ENCODE data around the gene NHSL1.

Gene NHSL1

DNA sequence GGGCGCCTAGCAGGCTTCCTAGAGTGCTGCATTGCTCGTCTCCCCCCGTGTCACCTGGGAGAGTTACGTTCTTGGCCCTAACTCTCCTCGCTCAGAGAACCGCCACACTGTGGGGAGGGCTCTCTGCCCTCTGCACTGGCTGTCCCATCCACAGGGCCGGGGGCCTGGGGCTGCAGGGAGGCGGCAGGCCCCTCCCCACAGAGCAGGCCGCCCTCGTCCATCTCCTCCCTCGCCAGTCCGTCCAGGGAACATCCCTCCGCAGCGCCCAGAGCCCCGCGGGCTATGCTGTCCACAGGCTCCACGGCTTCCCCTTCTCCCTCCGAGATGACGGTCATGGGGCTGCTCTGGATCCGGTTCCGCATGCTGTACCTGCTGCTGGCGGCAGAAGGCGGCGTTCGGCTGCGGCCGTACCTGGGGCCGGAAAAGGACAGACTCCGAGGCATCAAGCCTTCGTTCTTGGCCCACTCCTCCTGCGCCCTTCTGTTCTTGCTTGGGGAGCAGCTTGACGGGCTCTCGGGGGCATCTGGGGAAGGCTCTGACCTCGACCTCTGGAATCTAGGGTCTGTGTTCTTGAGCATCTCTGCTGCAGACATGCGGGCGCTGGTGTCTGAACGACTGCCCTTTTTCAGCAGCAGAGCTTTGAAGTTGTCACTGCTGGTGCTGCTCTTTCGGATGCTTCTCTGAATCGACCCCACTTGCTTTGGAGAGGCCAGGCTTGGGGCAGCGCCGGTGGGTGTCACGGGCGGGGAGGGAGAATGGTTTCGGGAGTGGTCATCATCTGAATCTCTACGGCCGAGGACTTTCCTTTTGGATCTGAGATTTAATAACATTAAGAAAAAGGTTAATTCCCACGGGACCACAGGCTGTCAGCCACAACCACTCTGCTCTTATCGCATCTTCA is 75.0 kb downstream of the NHSL1 start:
- no peak for DNase-seq

DNA sequence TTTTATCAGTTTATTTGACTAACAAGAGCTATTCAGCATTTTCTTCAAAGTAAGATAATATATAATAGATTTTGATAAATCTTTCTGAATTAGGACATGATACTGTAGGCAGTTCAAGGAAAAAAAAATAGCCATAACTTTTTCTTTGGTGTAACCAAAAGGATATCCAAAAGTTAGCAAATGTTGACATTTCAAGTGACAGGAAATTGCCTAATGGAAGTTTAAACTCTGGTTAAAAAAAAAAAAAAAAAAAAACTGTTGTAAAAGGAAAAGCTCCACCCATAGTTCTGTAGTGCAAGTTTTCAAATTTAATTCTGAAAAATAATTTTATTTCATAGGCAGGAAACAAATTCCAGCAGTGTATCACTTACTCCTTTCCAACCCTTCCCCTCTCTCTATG is 76.4 kb downstream of the NHSL1 start:
- DNase-seq: no peak

DNA sequence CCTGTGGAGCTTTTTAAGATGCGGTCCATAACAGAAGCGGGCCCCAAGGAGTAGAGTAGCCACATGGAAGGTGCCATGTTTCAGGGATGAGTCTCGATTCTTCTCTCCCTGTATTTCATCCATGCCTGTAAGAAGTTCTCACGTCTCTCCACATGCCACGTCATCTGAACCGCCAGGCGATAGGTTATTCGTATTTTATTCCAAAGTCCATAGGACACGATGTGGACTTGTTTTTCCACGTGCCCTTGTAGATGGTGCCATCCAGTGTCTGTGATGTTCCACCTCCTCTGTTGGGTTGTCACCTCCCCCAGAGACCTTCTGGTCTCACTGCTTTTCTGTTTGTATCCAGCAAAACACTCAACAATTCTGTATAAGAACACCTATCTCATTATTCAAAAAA is 77.7 kb downstream of the NHSL1 start:
- DNase-seq: no peak

DNA sequence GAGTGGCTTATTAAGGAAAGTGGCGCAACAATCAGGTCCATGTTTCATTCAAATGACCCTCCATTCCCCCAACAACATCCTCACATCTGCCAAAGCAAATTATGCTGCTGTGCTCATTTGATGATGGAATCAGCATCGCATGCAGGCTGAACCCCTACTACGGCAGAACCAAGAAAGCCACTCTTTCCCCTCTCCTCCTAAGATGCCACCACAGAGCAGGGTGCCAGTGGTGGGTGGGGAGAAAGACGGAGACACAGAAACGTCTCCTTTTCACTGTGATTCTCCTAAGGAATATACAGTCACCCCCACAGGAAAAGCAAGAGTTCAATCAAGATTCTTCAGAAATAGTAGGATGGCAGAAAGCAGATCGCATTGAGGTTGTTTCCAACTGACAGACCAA is 78.2 kb downstream of the NHSL1 start:
- no peak for DNase-seq

DNA sequence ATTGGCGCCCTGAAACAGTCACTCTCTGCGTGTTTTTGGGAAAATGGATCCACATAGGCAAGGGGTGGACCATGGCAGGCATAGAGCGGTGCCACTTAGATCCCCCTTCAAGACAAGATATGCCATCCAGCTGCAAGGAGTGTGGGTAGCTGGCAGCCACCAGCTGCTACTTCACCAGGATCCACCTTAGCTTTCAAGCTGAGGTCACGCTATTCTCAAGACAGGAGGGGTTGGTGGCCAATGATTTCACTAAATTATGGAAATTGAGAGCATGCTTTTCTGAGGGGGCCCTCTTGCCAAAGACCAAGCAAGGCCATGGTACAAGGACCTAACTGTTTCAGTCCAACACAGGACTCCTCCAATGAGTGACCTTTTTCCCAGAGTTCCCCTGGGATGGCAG is 78.9 kb downstream of the NHSL1 start:
- DNase-seq: no peak

DNA sequence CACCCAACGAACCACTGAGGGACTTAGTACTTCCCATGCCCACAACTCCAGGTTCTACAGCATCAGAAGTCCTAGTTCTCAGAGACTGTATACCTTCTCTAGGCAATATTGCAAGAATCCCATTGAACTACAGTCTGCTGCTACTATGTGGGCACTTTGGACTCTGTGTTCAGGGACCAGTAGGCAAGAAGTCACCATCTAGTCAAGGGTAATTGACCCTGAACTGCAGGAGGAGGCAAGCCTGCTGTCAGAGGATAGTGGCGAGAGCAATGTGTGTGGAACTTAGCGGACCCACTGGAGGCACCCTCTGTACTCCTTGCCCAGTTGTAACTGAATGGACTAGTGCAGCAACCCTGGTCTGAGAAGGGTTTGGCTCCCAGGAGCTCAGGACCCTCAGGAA is 79.5 kb downstream of the NHSL1 start:
- DNase-seq: no peak

DNA sequence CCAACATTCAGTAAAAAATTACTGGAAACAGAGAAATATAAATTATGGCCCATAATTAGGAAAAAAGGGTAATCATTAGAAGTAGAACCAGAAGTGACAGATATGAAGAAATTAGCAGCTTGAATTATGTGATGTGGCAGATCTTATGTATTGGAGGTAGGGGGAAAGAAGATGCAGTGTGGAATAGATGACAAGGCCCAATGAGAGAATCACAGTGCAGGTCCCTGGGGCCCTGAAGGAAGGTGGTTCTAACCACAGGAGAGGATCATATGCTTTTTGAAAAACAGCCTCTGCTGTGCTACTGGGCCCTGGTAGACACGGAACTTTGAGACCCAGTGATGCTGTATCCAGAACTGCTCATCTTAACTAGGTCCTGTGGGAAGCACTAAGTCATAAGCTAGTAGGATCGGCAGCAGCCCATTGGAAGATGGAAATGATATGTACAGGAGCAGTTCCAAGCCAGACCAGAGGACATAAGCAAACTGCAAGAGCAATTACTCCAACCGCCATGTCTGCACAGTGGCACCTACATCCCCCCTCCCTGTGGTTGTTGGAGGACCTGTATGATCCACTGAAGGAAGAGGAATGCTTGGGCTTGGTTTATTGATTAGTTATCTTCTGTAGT is 81.1 kb downstream of the NHSL1 start:
- DNase-seq: no peak

DNA sequence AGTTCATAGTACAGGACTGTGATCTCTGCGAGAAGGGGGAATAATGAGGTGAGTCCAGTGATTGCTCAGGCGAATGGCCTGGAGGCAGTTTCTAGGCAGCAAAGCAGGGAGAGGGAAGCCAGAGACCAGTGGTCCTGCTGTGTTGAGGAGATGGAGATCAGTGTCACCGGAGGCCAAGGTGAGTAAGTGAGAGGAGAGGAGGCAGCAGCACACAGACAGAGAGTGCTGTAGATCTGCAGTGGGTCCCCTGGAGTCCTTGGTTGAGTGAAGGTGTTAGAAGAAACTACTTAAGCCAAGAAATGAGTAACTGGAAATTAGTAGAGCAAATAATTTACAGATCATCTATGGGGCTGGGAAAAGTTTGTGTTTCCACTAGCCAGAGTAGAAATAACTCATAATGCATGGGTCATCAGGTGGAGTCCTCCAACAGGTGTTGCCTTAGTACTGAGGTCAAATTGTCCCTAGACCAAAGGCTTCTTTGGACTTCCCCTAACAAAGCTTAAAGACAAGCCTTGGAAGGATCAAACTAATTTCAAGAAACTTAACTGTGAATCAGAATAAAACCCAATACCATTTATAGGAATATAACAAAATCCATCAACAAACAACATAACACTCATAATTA is 81.7 kb downstream of the NHSL1 start:
- DNase-seq: no peak

DNA sequence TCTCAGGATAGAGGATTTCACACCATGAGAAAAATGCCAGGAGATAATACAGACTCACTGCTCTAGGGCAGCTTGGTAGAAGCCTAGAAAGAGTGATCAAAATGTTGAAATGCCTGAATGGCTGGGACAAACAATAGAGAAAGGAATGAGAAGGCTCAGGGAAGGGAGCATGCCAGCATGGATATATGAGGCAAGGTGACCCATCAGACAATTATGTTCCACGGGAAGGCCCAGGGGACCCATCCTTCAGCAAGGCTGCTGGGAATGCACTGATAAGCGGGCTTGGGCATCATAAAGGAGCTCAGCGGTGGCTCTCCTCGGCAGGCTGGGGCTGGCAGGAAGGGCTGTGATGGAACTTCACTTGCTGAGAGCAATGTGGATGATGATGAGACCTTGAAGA is 83.1 kb downstream of the NHSL1 start:
- DNase-seq: no peak

DNA sequence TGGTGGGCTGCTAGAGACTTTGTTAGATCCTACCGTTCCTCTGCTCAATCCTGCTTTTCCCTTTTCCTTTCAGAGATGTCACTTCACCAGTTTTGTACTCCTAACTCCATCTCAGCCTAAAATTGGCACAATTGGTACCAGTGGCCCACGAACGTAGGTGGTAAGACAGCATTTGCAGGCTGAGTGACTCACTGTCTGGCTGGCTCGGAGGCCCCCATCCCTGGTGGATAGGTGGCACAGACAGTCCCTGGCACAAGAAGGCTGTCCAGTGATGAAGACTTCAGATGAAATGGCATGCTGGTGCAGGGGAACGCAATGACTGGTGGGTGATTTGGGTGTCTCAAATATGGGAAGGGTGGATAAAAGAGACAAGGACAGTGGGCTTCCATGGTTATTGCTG is 84.2 kb downstream of the NHSL1 start:
- DNase-seq: no peak

DNA sequence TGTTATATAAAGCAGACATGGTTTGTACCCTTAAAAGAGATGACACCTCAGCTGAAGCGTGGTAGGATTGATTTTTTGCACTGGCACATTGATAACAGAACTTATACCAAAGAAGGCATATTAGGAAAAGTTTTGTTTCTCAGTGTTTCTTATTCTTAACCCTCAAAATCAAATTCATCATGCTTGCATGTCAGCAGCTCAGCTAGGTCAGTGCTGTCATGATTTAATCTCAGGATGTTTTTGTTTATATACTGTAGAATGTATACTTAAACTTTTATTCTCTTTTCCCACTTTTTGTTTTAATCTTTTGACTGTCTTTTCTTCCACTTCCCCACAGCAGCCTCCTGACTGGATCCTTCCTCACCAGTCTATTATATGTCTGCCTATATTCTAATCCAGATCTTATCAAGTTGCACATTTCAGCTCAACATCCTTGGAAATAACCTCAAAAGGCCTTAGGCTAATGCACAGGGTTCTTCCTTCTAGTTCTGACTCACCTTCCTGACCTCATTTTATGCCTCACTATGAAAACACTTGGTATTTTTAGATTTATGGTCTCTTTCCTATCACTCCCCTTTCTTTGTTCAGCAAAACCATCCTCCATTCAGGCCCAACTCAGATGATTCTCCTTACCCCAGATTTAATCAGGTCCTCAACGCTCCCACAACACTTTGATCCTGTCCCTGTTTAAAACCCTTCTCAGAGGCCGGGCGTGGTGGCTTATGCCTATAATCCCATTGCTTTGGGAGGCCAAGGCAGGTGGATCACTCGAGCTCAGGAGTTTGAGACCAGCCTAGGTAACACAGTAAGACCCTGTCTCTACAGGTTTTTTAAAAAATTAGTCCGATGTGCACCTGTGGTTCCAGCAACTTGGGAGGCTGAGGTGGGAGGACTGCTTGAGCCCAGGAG is 88.1 kb downstream of the NHSL1 start:
- no peak for DNase-seq

DNA sequence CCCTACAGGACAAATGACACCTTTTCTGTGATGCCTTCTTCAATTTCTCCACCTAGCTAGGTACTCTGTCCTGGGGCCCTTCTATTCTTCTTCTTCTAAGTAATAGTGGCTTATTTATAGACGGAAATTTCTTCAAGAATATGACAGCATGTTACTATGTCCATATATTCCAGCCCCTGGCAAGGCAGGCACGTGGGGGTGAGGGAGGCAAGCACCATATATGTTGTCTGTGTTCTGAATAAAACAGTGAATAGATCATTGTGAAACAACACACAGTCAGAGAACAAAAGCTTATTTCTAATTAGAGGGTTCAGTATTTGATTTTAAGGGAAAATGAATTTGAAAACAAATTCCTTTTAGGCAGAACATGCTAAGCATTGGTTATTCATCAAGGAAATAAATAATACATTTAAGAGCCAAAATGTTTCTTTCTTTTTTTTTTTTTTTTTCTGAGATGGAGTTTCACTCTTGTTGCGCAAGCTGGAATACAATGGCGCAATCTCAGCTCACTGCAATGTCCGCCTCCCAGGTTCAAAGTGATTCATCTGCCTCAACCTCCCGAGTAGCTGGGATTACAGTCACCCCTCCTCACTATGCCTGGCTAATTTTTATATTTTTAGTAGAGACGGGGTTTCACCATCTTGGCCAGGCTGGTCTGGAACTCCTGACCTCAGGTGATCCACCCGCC is 89.1 kb downstream of the NHSL1 start:
- DNase-seq: no peak

DNA sequence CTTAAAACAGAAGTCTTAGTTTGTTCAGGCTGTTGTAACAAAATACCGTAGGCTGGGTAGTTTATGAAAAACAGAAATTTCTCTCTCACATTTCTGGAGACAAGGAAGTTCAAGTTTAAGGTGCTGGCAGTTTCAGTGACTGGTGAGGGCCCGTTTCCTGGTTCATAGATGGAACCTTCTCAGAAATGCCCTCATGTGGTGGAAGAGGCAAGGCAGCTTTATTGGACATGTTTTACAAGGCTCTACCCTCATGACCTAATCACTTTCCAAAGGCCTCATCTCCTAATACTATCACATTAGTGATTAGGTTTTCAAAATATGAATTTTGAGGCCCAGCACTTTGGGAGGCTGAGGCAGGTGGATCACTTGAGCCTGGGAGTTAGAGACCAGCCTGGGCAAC is 92.9 kb downstream of the NHSL1 start:
- no peak for DNase-seq

DNA sequence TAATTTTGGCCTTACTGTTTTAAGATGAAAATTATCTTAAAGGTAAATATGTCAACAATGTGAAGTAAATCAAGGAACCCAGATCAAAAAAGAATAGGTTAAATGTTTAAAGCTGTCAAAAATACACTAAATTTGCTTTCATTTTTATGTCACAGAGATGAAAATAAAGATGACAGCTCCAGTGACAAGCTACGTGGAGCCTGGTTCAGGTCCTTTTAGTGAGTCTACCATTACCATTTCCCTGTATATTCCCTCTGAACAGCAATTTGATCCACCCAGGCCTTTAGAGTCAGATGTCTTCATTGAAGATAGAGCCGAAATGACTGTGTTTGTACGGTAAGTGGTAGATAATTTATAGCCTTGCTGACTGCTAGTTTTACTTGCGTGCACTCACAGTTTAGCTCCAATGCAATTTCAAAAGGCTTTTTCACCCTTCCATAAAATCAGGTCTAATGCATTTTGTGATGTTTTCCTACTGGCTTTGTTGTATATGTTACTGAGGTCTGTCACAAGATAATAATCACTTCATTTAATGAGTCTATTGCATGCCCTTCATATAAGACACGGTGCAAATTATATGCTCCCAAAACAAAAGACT is 93.4 kb downstream of the NHSL1 start:
- no peak for DNase-seq

DNA sequence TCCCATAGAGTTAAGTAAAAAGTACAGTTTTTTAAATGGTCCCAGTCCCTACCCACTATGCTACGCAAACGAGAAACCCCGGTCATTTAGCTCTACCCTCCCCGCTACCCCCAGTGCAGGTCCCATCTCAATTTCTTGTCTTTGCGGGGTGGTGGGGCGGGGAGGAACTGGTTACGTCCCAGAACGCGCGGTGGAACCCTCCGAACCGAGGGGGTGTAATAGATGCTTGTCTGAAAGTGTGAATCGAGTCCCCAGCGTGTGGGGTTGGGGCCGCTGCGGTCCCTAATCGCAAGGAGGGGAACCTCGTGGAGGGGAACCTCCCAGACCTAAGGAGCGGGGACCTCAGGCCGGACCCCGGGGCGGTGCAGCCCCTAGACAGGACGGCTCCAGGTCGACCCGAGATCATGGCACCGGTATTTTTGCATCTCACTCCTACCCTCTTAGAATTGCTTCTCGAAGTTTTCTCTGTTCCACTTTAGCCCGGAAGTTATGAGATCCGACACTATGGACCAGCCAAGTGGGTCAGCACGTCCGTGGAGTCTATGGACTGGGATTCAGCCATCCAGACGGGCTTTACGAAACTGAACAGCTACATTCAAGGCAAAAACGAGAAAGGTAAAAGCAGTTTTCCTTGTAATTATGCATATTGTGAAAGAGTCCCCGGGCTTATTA is 94.5 kb downstream of the NHSL1 start:
- no peak for DNase-seq

DNA sequence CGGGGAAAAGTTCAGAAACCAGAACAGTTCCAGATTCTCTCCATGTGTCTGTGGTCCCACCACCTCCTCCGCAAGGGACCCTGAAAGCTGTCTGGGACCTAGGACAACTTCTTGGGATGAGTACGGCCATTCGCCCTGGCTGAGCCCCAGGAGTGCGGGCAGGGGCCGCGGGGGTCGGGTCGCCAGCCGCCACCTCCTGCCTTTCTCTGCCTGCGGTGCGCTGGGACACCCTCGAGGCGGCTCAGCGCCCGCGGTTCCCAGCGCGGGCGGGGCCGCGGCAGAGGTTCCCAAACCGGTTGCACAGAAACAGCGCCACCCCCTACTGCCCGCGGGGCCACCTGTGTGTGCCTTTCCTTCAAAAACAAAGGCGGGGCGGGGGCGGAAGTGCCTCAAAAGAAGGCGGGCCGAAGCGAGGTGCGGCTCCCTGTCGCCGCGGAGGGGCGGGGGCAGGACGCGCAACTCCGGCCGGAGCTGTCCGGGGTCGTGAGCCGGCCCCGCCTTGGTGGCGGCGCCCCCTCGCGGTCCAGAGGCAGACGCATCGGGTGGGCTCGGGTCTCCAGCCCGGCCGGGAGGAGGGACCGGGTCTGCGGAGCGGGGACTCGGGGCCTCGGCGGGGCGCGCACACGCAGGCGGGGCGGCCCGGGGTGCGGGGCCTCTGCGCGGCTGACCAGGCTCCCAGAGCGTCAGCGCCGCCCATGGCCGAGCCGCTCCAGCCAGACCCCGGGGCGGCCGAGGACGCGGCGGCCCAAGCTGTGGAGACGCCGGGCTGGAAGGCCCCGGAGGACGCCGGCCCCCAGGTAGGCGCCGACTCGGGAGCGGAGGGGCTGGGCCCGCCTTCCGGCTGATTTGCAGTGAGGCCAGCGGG is 95.3 kb downstream of the NHSL1 start, which contains the start of gene HEBP2:
TSS of gene HEBP2 (plus strand) at position 423 of the 865 bp plus-strand sequence. CDS start at position 696, 273 bp downstream.
- peak; percentile 93 for DNase-seq

DNA sequence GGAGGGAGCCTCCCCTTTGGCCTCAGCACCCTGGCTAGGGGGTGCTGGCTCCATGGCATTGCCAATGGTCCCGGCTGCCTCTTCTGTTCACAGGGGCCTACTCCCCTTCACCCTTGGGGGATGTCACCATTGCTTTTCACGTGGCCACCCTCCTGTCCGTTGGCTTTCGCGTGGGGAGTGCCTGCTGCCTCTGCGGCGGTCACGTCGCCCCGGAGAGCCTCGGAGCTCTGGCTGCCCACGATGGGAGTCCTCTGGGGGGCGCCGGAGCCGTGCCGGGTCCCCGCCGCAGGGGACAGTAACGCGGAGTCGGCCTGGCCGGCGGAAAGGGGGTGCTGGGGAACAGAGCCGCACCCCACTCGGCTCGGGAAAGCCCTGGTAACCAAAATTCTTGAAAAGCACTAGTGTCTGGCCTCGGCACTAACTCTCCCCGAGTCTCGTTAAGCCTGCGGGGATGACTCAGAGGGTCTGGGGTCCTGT is 95.9 kb downstream of the NHSL1 start:
- DNase-seq: peak; percentile 47

DNA sequence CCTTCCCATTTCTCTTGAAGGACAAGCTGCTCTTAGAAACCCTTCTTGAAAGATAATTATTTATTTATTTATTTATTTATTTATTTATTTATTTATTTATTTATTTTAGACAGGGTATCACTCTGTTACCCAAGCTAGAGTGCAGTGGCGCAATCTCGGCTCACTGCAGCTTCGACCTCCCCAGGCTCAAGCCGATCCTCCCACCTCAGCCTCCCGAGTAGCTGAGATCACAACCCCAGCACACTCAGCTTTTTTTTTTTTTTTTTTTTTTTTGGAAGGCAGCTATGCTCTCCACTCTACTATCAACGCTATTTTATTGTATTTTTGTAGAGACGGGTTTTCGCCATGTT is 96.5 kb downstream of the NHSL1 start:
- no peak for DNase-seq

DNA sequence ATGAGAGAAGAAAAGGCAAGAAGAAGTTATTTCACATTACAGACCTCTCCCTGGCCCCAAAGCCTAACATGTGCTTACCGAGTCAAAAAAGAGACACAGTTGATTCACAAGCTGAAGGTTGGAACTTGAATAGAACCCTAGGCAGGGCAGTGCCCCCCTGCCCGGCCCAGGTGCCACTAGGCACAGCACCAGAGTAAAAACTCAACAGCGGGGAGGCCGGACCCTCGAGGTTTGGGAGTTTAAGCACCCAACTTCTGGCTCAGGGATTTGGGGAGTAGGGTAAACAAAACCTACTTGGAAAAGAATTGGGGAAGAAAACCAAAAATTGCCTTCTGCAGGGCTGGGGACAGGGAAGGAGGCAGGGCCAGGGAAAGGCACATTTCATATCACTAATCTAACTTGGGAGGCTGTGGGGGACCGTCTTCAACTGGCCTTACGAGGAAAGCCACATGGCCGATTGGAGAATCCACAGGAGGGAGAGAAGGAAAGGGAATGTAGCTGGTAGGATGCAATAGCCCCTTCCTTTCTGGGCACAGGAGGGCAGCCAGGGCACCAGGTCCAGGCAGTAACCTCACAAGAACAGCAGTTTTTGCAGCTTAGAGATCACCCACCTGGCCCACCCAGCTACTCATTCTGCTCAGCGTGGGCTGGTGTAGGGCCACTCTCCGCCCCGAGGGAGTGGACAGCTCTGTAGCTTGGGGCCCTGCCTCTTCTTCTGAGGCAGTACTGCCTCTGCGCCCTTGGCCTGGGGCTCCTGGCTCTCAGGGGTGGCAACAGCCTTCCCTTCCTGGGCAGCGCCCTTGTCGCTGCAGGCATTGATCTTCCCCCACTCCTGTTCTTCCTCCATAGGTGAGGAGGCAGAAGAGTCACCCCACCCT is 97.1 kb downstream of the NHSL1 start:
- DNase-seq: no peak
